MG63 (cell line): ENCODE data around the gene SH2B2. TPM values are rescaled to one million over a fixed set of nuclear protein-coding genes. Genes with fewer than 3 reads are reported as not detected.
"Not testable (repeated sequence)": the region's sequence is repeated elsewhere in the genome, so short reads cannot be mapped to it uniquely, and the experiment has no call there.

Source experiments
- DNase-seq: peaks from one replicate; pipeline ENCODE4 v3.0.0-alpha.2; 2020
- H3K27me3 ChIP-seq: fragments of 250-450 bp; sonication (Bioruptor Pico); 2 replicates; pipeline ENCODE4 v1.5.1; 2020; ENCODE audit warnings: mild to moderate bottlenecking, moderate library complexity
- H3K36me3 ChIP-seq: fragments of 250-450 bp; sonication (Bioruptor Pico); 2 replicates; pipeline ENCODE4 v1.5.1; 2020; ENCODE audit warnings: mild to moderate bottlenecking, moderate library complexity
- H3K4me3 ChIP-seq: fragments of 250-450 bp; sonication (Bioruptor Pico); 2 replicates; pipeline ENCODE4 v1.5.1; 2020; ENCODE audit warnings: mild to moderate bottlenecking, moderate library complexity
- H3K9me3 ChIP-seq: fragments of 250-450 bp; sonication (Bioruptor Pico); 2 replicates; pipeline ENCODE4 v1.5.1; 2020; ENCODE audit warnings: mild to moderate bottlenecking, moderate library complexity
- total RNA-seq: library from RNA; depleted of rRNA; stranded (reverse); fragments of >200 nt; shearing (Covaris generic); gene quantifications from 2 replicates; pipeline ENCODE4 v1.2.3, GENCODE V29; 2014; ENCODE audit warnings: low replicate concordance

The SH2B2 gene
- total RNA-seq, 1 experiment from 2014 or later = 0.40 TPM

DNA sequence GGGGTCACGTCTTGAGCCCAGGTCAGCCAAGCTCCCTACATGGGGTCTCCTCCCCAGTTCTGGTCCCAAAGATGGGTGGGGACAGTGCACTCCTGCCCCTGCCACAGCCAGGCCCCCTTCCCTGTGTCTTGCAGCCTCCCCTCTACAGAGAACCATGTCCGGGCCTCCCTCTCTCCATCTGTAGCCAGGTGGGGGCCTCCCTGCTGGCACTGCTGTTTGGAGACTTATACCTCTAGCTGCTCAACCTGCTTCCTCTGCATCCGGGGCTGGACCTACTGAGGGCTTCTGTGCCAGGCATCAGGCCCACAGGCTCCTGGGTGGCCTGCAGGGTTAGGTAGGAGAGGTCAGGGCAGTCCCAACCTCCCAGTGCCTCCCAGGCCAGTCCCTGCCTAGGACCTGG, 7.9 kb downstream of the SH2B2 start:
- Histone ChIP-seq H3K27me3 (no peaks in the 10 kb centered on the region), H3K36me3 (no peaks in the 10 kb centered on the region), H3K9me3 (no peaks in the 10 kb centered on the region), H3K4me3 (no peak overlapping the region)
- no peak for DNase-seq

DNA sequence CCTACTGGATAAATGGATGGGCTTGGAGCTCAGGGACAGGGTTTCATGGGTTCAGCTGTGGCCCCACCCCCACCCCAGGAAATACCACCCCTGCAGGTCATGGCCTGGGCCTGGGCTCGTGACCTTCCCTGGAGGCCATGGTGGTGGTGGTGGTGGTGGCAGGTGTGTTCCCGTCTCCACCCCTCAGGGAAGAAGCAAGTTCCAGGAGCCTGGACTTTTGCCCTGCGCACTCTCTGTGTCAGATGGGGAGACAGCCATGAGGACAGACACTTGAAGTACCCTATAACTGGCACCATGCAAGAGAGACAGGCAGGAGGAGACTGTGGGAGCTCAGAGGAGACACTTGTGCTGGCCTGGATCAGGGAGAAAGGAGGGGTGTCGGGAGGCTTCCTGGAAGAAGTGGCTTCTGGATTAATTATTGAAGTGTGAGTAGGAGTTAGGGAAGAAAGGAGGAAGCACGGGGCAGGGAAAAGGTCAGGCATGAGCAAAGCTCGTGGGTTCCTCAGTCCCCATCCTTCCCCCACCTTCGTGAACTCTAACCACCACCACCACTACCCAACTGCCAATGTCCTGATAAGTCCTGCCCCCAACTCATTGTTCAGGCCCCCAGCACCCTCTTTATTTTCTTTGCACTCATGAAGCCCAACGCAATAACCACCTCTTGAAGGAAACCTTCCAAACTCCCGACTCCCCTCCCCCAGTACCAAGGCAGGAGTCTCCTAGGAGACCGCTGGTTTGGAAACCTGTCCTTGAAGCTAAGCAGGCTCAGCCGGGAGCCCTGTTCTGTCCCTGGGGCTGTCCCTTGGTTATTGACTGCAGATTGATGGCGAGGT, 8.9 kb downstream of the SH2B2 start:
- H3K36me3 ChIP-seq = no peaks in the 10 kb centered on the region
- DNase-seq = no peak
- no peaks in the 10 kb centered on the region for H3K9me3 ChIP-seq
- H3K4me3 ChIP-seq = no peak overlapping the region
- H3K27me3 ChIP-seq = no peaks in the 10 kb centered on the region

DNA sequence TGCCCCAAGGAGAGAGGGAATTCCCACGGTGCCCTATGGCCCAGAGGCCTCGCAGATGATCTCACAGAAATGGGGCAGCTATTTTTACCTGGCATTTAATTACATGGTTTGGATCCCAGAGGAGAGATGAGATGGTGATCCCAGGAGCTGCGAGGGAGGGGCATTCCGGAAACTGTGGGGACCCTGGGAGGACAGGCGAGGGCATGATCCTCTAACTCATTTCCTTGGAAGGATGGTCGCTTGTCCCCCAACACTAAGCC, 9.4 kb downstream of the SH2B2 start:
- no peak for DNase-seq
- Histone ChIP-seq H3K36me3 (no peaks in the 10 kb centered on the region), H3K4me3 (no peak overlapping the region), H3K9me3 (no peaks in the 10 kb centered on the region), H3K27me3 (no peaks in the 10 kb centered on the region)

DNA sequence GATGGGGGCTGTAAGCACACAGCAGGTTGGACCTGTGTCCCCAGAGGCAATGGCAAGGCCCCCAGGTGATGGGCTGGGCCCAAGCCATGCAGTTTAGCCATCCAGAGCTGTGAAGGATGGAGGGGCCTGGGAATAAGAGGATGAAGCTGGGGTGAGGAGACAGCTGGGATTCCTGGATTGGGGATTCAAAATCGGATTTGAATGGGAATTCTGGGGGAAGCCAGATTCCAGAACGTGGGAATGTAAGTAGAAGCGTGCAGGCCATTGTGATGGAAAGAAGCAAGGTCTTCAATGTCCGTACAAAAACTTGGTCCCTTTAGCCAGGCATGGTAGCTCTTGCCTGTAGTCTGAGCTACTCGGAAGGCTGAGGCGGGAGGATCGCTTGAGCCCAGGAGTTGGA, 9.8 kb downstream of the SH2B2 start:
- Histone ChIP-seq H3K27me3 (no peaks in the 10 kb centered on the region), H3K36me3 (no peaks in the 10 kb centered on the region), H3K9me3 (no peaks in the 10 kb centered on the region), H3K4me3 (no peak overlapping the region)
- no peak for DNase-seq

DNA sequence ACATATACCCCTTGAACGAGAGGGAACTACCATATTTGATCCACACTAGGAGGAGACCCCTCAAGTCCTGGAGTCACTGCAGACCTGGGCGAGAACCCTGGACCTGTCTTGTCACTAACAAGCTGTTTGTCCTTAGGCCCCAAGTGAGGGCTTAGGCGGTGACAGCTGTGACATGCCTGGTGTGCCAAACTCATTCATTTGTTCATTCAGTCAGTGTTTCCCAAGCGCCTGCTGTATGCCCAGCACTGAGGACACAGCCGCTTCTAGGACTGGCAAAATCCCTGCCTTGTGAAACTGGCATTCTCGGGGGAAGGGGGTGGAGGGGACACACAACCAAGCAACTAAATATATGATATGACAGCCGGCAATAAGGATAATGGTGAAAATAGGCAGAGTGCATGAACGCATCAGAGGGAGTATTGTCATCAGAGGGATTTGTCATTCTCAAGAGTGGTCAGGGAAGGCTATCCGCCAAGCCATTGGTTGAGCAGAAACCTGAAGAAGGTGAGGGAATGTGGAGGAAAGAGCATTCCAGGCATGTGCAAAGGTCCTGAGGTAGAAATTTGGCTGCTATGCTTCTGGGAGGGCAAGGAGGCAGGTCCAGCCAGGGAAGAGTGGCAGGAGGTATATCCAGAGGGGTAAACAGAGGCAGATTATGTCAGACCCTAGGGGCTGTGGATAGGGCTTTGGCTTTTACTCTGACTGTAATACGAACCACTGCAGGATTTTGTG, 11.0 kb downstream of the SH2B2 start:
- Histone ChIP-seq H3K27me3 (no peaks in the 10 kb centered on the region), H3K36me3 (no peaks in the 10 kb centered on the region), H3K9me3 (no peaks in the 10 kb centered on the region), H3K4me3 (no peak overlapping the region)
- DNase-seq = no peak

DNA sequence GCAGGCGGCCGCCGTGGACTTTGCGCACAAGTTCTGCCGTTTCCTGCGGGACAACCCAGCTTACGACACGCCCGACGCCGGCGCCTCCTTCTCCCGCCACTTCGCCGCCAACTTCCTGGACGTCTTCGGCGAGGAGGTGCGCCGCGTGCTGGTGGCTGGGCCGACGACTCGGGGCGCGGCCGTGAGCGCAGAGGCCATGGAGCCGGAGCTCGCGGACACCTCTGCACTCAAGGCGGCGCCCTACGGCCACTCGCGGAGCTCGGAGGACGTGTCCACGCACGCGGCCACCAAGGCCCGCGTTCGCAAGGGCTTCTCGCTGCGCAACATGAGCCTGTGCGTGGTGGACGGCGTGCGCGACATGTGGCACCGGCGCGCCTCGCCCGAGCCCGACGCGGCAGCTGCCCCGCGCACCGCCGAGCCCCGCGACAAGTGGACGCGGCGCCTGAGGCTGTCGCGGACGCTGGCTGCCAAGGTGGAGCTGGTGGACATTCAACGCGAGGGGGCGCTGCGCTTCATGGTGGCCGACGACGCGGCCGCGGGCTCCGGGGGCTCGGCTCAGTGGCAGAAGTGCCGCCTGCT, 14.1 kb downstream of the SH2B2 start:
- H3K9me3 ChIP-seq = no peaks in the 10 kb centered on the region
- no peaks in the 10 kb centered on the region for H3K27me3 ChIP-seq
- H3K4me3 ChIP-seq = no peak overlapping the region
- no peaks in the 10 kb centered on the region for H3K36me3 ChIP-seq
- DNase-seq = no peak

DNA sequence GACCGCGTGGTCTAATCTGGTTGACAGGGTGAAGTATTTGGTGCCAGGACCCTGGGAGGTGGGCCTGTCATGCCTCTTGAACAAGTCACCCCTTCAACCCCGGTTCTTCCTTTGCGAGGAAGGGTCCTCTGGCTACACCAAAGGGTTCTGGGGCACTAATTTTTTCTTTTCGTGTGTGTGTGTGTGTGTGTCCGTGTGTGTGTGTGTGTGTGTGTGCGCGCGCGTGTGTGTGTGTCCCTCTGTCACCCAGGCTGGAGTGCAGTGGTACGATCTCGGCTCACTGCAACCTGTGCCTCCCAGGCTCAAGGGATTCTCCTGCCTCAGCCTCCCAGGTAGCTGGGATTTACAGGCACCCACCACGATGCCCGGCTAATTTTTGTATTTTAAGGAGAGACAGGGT, 14.7 kb downstream of the SH2B2 start:
- H3K4me3 ChIP-seq, DNase-seq, H3K9me3 ChIP-seq, H3K27me3 ChIP-seq, H3K36me3 ChIP-seq: not testable (repeated sequence)

DNA sequence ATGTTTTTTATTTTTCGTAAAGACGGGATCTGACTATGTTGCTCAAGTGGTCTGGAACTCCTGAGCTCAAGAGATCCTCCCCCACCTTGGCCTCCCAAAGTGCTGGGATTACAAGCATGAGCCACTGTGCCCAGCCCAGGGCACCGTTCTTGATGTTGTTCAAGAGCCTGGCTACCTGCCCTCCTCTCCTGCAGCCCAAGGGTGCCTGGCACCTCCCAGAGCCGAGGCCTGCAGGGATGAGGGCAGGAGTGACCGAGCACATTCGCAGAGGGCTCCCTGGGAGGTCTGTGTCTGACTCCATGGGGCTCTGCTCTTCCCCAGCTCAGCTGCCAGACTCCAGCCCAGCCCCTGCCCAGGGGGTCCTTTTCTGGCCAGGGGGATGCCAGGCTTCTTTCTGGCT, 15.4 kb downstream of the SH2B2 start:
- H3K27me3 ChIP-seq = no peaks in the 10 kb centered on the region
- DNase-seq = no peak
- H3K36me3 ChIP-seq = no peaks in the 10 kb centered on the region
- H3K4me3 ChIP-seq = no peak overlapping the region
- H3K9me3 ChIP-seq = no peaks in the 10 kb centered on the region

DNA sequence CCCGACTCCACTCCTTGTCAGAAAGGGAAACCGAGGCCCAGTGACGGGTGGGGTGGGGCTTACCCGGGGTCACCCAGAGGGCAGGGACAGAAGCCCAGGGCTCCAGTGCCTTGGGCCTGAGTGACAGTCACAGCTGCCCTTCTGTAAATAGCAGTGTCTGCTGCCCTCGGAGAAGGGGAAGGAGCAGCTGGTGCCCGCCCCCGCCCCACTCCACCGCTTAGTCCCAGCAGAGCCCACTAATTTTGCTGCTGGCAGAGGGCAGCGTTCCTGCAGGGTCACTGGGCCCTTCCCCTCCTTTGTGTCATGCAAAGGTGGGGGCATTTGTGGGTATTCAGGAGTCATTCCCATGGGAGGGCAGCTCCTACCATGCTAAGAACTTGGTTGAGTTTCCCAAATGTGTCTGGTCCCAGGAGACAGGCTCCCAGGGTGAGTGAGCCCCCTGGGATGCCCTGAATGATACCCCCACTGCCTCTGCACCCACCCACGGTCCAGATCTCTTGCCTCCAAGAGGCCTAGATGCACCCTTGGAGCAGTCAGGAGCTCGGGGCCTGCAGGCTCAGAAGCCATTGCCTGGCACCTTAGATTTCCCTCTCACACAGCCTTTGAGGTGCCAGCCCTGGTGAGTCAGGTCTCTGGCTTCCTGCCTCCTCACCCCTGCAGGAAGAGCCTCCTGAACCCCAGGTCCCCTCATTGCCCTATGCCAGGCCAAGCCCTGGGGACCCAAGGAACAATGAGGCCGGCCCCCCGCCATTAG, 17.2 kb downstream of the SH2B2 start:
- Histone ChIP-seq H3K36me3 (no peaks in the 10 kb centered on the region), H3K4me3 (no peak overlapping the region), H3K9me3 (no peaks in the 10 kb centered on the region), H3K27me3 (no peaks in the 10 kb centered on the region)
- no peak for DNase-seq

DNA sequence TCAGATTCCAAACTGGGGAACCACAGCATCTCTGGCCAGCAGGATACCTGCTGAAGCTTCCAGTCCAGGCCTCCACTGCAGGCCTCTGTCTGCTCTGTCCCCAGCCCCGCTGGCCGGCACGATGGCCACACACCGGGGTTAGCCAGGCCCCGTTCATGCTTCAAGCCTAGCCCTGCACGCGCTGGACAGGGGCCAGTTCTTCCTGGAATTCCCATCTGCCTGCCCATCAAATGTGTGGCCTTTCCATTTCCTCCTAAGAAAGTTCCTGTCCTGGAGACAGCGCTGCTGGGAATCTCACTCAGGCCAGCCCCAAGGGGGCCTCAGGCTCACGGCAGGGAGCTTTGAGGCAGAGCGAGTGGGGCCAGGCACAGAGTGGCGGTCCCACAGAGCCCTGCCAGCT, 18.0 kb downstream of the SH2B2 start:
- no peak overlapping the region for H3K4me3 ChIP-seq
- H3K9me3 ChIP-seq = no peaks in the 10 kb centered on the region
- H3K27me3 ChIP-seq = no peaks in the 10 kb centered on the region
- DNase-seq = no peak
- H3K36me3 ChIP-seq = no peaks in the 10 kb centered on the region

DNA sequence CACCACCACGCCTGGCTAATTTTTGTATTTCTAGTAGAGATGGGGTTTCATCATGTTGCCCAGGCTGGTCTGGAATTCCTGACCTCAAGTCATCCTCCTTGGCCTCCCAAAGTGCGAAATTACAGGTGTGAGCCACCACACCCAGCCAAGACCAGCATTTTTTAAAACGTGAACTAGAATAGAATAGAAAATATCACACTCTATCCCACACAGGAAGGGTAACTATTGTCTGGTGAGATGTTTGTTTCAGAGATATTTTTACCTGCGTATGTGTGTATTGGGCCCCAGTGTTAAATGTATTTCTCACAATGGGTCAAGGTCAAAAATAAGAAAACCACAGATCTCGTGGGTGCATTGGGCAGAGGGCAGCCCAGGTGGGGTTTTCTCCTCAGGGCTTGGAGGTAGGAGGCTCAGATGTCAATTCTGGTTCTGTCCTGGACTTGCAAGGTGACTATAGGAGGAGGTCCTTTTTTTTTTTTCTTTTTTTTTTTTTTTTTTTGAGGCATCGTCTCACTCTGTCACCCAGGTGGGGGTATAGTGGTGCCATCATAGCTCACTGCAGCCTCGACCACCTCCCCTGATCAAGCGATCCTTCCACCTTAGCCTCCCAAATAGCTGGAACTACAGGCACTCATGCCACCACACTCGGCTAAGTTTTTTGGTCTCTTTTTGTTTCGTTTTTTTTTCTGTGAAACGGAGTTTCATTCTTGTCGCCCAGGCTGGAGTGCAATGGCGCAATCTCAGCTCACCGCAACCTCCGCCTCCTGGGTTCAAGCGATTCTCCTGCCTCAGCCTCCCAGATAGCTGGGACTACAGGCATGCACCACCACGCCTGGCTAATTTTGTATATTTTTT, 19.0 kb downstream of the SH2B2 start:
- H3K36me3 ChIP-seq = no peaks in the 10 kb centered on the region
- H3K9me3 ChIP-seq = no peaks in the 10 kb centered on the region
- H3K27me3 ChIP-seq = no peaks in the 10 kb centered on the region
- no peak for DNase-seq
- no peak overlapping the region for H3K4me3 ChIP-seq

DNA sequence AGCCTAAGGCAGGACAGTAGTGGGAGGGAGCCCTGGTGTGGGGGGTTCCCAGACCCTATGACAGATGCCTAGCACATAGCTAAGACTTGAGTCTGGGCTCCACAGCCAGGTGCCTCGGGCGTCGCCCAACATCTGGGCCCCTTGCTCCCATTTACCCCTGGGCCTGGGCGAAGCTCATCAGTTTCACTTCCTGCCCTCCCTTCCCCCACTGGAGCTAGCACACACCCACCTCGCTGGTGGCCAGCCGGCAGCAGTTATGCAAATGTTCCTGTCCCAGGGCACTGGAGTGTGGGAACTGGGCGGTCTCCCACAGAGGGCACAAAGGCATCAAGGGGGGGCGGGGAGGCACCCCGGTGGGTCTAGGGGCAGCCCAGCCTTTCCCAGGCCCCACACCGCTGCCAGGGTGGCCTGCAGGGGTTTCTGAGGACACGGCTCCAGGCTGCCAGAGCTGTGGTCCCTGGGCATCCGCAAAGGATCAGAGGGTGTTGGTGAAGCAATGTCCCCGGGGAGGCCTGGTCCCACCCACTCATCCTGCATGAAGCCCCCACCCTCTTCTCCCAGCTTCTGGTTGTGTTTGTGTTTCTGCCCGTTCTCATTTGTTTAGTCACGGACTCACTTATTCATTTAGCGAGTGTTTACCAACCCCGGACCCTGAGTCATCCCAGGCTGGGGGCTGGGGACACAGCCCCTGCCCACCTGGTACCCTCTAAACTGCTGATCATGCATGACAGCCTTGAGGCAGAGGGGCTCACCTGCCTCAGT, 20.4 kb downstream of the SH2B2 start:
- DNase-seq = peak; percentile 21
- Histone ChIP-seq H3K4me3 (no peak overlapping the region), H3K36me3 (no peaks in the 10 kb centered on the region), H3K9me3 (no peaks in the 10 kb centered on the region), H3K27me3 (no peaks in the 10 kb centered on the region)

DNA sequence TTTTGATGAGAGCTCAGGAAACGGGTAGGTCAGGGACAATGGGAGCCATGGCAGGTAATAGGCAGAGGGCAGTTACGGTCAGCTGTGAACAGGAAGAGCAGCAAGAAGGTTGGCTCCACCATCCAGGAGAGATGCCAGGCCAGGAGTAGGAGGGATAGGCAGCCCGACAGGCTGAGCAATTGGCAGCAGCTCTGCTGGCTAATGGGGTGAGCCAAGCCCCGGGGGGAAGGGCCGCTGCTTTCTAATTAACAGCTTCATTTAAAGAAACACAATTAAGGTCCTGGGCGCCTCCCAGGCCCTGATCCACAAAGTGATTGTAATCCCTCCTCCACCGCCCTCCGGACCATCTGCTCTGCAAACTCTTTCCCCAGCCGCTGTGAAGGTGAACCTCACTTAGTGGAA, 23.7 kb downstream of the SH2B2 start:
- no peak for DNase-seq
- no peaks in the 10 kb centered on the region for H3K36me3 ChIP-seq
- no peak overlapping the region for H3K4me3 ChIP-seq
- no peaks in the 10 kb centered on the region for H3K27me3 ChIP-seq
- no peaks in the 10 kb centered on the region for H3K9me3 ChIP-seq

DNA sequence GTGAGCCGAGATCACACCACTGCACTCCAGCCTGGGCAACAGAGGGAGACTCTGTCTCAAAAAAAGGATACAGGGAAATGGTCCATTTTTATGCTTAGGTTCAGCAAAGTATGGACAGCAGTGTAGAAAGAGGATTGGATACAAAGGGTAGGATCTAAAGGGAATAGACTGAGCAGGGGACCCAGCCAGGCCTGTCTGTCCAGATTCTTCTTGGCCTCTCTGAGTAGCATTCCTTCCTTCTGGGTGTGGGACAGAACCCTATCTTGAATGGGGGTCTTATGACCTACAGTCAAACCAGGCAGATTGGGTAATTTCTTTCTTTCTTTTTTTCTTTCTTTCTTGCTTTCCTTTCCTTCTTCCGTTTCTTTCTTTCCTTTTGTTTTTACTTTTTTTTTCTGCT, 25.6 kb downstream of the SH2B2 start:
- H3K27me3 ChIP-seq = no peaks in the 10 kb centered on the region
- no peak for DNase-seq
- no peaks in the 10 kb centered on the region for H3K36me3 ChIP-seq
- H3K4me3 ChIP-seq = no peak overlapping the region
- H3K9me3 ChIP-seq = no peaks in the 10 kb centered on the region

DNA sequence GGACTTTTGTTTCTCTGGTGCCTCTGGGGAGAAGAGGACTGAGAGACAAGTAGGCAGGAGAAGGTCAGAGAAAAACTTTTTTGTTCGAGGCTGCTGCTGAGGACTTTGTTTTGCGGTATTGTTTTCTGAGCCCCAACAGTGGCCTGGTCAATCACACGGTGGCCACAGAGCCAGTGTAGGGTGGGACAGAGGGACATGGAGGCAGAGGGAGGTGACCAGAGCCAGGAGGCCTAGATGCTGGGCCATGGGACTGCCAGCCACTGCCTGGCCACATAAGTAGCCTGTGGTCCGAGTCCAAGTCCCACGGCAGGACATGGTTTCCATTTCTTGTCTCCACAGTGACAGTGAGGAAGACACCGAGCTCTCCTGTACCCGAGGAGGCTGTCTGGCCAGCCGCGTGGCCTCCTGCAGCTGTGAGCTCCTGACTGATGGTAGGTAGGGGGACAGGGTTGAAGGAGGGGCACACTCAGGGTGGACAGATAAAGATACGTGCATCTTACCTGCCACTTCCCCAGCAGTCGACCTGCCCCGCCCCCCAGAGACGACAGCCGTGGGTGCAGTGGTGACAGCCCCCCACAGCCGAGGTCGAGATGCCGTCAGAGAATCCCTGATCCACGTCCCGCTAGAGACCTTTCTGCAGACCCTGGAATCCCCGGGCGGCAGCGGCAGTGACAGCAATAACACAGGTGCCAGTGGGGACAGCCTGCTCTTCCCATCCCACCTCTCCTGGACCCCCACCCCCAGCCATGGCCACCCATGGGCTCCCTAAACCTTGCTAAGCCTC, 27.5 kb downstream of the SH2B2 start:
- no peak for DNase-seq
- Histone ChIP-seq H3K27me3 (no peaks in the 10 kb centered on the region), H3K4me3 (no peak overlapping the region), H3K36me3 (no peaks in the 10 kb centered on the region), H3K9me3 (no peaks in the 10 kb centered on the region)
